Adipose tissue (tissue), 3 donors: Measurements from ENCODE around the gene SHROOM1. TPM values are rescaled to one million over a fixed set of nuclear protein-coding genes. Genes with fewer than 3 reads are reported as not detected.

Experiments used
- H3K27ac ChIP-seq: one replicate; pipeline ENCODE4 v1.5.1; 2013; ENCODE audit warnings: low read depth, low read length
- WGBS, 3 donors: extraction: QIAGEN DNeasy Blood & Tissue Kit; methylation state at CpG; one replicate each; pipeline ENCODE4 v1.1.7; 2013; 5-methylcytosine and 5-hydroxymethylcytosine counted together
- polyA plus RNA-seq, 3 donors: library from polyadenylated mRNA; stranded (reverse); fragments of 200-250 nt; gene quantifications; one replicate each; pipeline ENCODE4 v1.2.3, GENCODE V29; 2013
- donor health status: healthy with polysubstance abuse.
- donor health status: Bipolar disorder and iron deficiency.
- donor health status: healthy.

SHROOM1 gene
- polyA plus RNA-seq, 3 donors = 7.1 to 12.6 (median 8.3) TPM

DNA sequence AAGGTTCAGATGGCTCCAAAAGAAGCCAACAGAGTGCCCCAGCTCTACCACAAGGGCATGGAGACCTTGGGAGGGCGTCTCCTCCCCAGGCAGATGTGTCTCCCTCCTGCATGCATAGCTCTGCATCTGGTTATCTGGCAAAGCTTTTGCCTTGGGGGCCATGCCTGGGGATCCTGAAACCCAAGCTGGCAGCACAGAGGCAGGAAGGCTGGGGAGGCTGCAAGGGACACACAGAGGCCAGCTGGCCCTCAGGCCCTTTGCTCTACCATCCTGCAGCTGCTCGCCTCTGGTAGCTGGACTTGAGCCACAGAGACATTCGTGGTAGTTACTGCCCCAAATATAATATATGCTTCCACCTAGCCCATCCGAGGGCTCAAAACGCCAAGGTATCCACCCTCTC is 57.3 kb downstream of the SHROOM1 start:
- WGBS, 3 donors = 82 to 88% (median 86%) methylated on average over 5 of the region's 5 CpGs
- H3K27ac ChIP-seq = no peak overlapping the region

GRCh38 chr5:132772291-132773070 is 58.0 kb downstream of the SHROOM1 start:
- no peak overlapping the region for H3K27ac ChIP-seq
- 66 to 87% (median 84%) methylated on average over 8 of the region's 8 CpGs for WGBS, 3 donors

Other genes starting within 250 kb of the SHROOM1 start
- 1 to 10 TPM in 2 of 3 donors, not detected in 1; 1.2 to 1.3 TPM for gene IL13, start 172.5 kb downstream of the SHROOM1 start, polyA plus RNA-seq
- not detected for gene IL4, start 156.7 kb downstream of the SHROOM1 start, polyA plus RNA-seq
- 1 to 10 TPM; 1.3 to 4.9 (median 1.9) TPM for gene KIF3A, start 93.1 kb downstream of the SHROOM1 start, polyA plus RNA-seq
- 1 to 10 TPM in 1 of 3 donors, under 1 TPM in 1, not detected in 1; 0.22 to 1.2 TPM for gene CCNI2, start 83.2 kb downstream of the SHROOM1 start, polyA plus RNA-seq
- 10 to 100 TPM; 11.2 to 34.1 (median 15.4) TPM for gene SEPTIN8, start 53.4 kb downstream of the SHROOM1 start, polyA plus RNA-seq
- 1 to 10 TPM in 1 of 3 donors, under 1 TPM in 2; 0.11 to 1.5 (median 0.74) TPM for gene SOWAHA, start 17.3 kb downstream of the SHROOM1 start, polyA plus RNA-seq
- under 1 TPM; 0.11 to 0.63 (median 0.31) TPM for gene GDF9, start 35.8 kb upstream of the SHROOM1 start, polyA plus RNA-seq
- 100 to 1,000 TPM; 171 to 396 (median 301) TPM for gene UQCRQ, start 36.0 kb upstream of the SHROOM1 start, polyA plus RNA-seq
- gene LEAP2, start 43.0 kb upstream of the SHROOM1 start, polyA plus RNA-seq = 1 to 10 TPM in 1 of 3 donors, under 1 TPM in 2; 0.68 to 1.1 (median 0.70) TPM
- 10 to 100 TPM in 2 of 3 donors, 1 to 10 TPM in 1; 8.6 to 18.0 (median 10.7) TPM for gene AFF4, start 133.0 kb upstream of the SHROOM1 start, polyA plus RNA-seq
- gene ZCCHC10, start 195.9 kb upstream of the SHROOM1 start, polyA plus RNA-seq = 10 to 100 TPM in 2 of 3 donors, 1 to 10 TPM in 1; 7.3 to 19.9 (median 13.6) TPM
- gene HSPA4, start 221.4 kb upstream of the SHROOM1 start, polyA plus RNA-seq = 10 to 100 TPM; 12.6 to 43.0 (median 28.3) TPM